Rectal smooth muscle tissue (tissue), 1 donor: ENCODE measurements around the gene DACT2.
"Not testable (repeated sequence)": the region's sequence is repeated elsewhere in the genome, so short reads cannot be mapped to it uniquely, and the experiment has no call there.

Experiments
- H3K27ac ChIP-seq: one replicate; pipeline ENCODE4 v1.7.0; 2013; ENCODE audit warnings: low read depth, low read length, inconsistent platforms
- H3K27me3 ChIP-seq: one replicate; pipeline ENCODE4 v1.7.0; 2013; ENCODE audit warnings: low read length; ENCODE audit not compliant: control insufficient read depth, insufficient read depth
- H3K36me3 ChIP-seq: one replicate; pipeline ENCODE4 v1.7.0; 2013; ENCODE audit warnings: low read length; ENCODE audit not compliant: control insufficient read depth, insufficient read depth
- H3K4me1 ChIP-seq: one replicate; pipeline ENCODE4 v1.7.0; 2013; ENCODE audit warnings: low read length; ENCODE audit not compliant: control insufficient read depth, insufficient read depth
- H3K4me3 ChIP-seq: one replicate; pipeline ENCODE4 v1.7.0; 2013; ENCODE audit warnings: low read length
- H3K9ac ChIP-seq: one replicate; pipeline ENCODE4 v1.7.0; 2013; ENCODE audit warnings: low read length

DACT2 gene

DNA sequence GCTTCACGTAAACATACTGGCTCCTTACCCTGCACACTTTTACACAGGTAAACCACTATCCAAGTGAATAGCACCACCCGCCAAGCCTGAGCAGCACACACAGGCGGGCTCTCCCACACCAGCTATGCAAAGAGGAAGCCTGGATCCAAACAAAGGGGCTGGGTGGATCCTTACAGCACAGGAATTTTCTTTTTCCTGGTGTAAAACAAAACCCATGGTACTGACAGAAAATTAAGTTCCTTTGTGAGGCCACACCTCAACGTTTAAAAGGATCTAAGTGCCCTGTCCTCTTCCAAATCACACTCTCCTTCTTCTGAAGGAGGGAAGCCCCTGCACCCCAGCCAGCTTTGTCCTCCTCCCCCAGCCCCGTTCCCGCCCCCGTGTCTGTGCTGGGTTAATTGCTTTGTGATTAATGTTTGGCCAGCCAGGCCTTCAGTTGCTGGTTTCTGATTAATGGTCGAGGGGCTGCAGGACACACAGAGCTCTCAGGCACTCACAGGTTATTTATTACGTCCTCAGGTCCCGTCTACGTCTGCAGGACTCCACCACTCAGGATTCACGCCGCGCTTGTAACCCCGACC, 6.1 kb downstream of the DACT2 start:
- no peak overlapping the region for H3K27ac ChIP-seq
- H3K4me3 ChIP-seq = no peak overlapping the region

GRCh38 chr6:168312125-168312507, 7.5 kb downstream of the DACT2 start:
- not testable (repeated sequence) for H3K36me3 ChIP-seq, H3K27ac ChIP-seq, H3K27me3 ChIP-seq, H3K9ac ChIP-seq, H3K4me3 ChIP-seq, H3K4me1 ChIP-seq

More for the DNA sequence above, 6.1 kb downstream of the DACT2 start:
- no peak overlapping the region for H3K9ac ChIP-seq
- no peaks in the 10 kb centered on the region for H3K36me3 ChIP-seq
- peaks cover 3% of the 10 kb centered on the region for H3K4me1 ChIP-seq
- H3K27me3 ChIP-seq = no peaks in the 10 kb centered on the region

GRCh38 chr6:168311410-168312124, 8.0 kb downstream of the DACT2 start:
- H3K36me3 ChIP-seq = no peaks in the 10 kb centered on the region
- H3K4me3 ChIP-seq = no peak overlapping the region
- peaks cover 3% of the 10 kb centered on the region for H3K4me1 ChIP-seq
- H3K27ac ChIP-seq = no peak overlapping the region
- H3K9ac ChIP-seq = no peak overlapping the region
- H3K27me3 ChIP-seq = no peaks in the 10 kb centered on the region

DNA sequence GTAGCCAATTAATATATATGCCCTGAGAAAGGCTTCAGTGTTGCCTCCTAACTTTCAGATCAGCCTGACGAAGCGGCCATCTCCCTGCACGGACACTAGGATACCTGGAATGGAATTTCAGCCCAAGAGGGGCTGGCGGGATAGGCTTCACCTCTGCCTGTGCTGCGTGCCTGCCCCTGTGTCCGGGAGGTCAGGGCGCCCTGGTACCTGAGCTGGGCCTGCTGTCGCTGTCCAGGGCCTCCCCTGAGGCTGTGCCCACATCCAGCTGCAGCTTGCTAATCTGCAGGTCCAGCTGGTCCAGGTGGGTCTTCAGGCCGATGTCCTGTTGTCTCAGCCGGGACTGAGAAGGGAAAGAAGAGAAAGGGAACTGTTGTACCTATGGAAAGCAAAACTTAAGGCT, 8.6 kb downstream of the DACT2 start:
- Histone ChIP-seq H3K4me3 (no peak overlapping the region), H3K27ac (no peak overlapping the region), H3K4me1 (peaks cover 3% of the 10 kb centered on the region), H3K9ac (no peak overlapping the region), H3K27me3 (no peaks in the 10 kb centered on the region), H3K36me3 (no peaks in the 10 kb centered on the region)

DNA sequence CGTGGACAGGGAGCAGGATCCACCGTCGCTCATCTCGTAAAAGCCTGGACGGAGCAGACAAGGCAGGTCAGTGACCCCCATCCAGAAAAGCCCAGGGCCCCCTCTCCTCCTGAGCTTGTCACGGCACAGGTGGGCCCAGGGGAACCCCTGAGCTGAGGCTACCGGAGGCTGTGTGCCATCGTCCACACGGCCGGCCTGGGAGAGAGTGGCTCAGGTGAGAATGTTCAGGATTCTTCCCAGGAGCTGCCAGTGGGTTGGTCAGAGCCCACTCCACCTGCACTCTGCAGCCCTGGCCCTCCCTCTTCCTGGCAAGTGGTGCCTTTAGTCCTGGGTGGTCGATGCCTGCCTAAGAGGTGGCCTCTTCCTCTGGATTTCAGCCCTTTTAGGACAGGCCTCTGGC, 9.2 kb downstream of the DACT2 start:
- Histone ChIP-seq H3K4me1 (peaks cover 3% of the 10 kb centered on the region), H3K4me3 (no peak overlapping the region), H3K27me3 (no peaks in the 10 kb centered on the region), H3K36me3 (no peaks in the 10 kb centered on the region), H3K27ac (no peak overlapping the region), H3K9ac (no peak overlapping the region)

- no peak overlapping the region for H3K4me3 ChIP-seq
- no peaks in the 10 kb centered on the region for H3K36me3 ChIP-seq
- peaks cover 3% of the 10 kb centered on the region for H3K4me1 ChIP-seq
- no peak overlapping the region for H3K27ac ChIP-seq
- no peak overlapping the region for H3K9ac ChIP-seq
- H3K27me3 ChIP-seq = no peaks in the 10 kb centered on the region
Observed at GRCh38 chr6:168309997-168310396, 9.6 kb downstream of the DACT2 start.

DNA sequence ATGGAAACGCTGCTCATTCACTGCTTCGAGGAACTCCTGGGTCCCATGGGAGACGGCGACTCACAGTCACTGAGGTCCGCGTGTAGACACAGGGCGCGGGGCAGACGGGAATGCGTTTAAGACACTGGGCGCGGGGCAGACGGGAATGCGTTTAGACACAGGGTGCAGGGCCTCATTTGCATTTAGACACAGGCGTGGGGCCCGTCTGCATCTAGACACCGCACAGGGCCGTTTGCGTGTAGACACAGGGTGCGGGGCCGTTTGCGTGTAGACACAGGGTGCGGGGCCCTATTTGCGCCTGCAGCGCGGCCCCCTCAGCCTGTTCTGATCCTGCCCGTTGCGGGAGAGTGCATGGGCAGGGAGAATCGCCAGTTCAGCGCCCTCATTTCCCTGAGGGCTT, 10.4 kb downstream of the DACT2 start:
- Histone ChIP-seq H3K9ac (no peak overlapping the region), H3K27me3 (no peaks in the 10 kb centered on the region), H3K4me3 (no peak overlapping the region), H3K4me1 (no peaks in the 10 kb centered on the region), H3K36me3 (no peaks in the 10 kb centered on the region), H3K27ac (no peak overlapping the region)

DNA sequence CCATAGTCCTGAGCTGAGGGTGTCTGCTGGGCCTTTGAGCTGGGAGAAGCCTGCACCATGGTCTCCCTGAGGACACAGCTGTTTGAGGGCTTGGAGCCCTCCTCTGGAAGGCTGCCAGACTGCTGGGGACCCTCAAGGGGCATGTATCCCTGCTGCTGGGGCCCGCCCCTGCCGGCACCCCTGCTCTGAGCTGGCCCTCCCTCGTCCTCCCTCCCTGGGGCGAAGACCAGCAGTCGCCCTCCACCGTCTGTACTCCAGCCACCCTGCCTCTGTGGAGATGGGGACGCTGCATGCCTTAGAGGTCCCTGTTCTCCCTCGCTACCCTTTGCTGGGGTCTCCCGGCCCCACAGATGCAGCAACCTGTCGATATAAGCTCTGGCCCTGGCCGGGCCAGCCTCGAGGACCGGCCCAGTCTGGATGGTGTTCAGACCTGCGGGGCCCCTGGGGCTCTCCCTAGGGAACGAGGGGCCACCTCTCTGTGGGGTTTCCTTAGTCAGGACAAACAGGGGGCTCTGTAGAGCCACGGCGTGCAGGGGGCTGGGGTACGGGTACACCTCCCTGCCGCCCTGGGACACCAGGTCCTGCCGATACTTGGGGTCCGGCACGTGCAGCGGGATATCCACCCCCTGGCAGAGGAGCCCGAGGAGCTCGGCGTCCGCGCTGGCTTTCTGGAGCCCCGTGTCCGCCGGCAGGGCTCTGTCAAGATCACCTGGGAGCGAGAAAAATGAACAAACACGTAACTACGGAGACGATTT, 11.0 kb downstream of the DACT2 start:
- Histone ChIP-seq H3K9ac (no peak overlapping the region), H3K36me3 (no peaks in the 10 kb centered on the region), H3K27me3 (no peaks in the 10 kb centered on the region), H3K4me3 (no peak overlapping the region), H3K27ac (no peak overlapping the region), H3K4me1 (no peaks in the 10 kb centered on the region)

DNA sequence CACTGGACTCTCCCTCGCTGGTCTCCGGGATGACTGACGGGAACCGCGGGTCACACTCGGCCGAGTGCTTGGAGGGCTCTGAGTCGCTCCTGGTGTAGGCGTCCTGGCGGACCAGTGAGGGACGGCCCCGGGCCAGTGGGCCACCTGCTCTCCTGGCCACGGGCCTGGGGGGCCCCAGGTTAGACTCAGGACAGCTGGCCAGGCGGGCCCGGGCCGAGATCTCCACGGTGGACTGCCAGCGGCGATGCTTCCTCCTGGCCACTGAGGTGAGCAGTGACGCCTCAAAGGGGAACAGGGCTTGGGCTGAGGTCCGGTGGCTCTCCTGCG, 11.9 kb downstream of the DACT2 start:
- Histone ChIP-seq H3K27me3 (no peaks in the 10 kb centered on the region), H3K27ac (no peak overlapping the region), H3K36me3 (no peaks in the 10 kb centered on the region), H3K4me3 (no peak overlapping the region), H3K4me1 (no peaks in the 10 kb centered on the region), H3K9ac (no peak overlapping the region)

DNA sequence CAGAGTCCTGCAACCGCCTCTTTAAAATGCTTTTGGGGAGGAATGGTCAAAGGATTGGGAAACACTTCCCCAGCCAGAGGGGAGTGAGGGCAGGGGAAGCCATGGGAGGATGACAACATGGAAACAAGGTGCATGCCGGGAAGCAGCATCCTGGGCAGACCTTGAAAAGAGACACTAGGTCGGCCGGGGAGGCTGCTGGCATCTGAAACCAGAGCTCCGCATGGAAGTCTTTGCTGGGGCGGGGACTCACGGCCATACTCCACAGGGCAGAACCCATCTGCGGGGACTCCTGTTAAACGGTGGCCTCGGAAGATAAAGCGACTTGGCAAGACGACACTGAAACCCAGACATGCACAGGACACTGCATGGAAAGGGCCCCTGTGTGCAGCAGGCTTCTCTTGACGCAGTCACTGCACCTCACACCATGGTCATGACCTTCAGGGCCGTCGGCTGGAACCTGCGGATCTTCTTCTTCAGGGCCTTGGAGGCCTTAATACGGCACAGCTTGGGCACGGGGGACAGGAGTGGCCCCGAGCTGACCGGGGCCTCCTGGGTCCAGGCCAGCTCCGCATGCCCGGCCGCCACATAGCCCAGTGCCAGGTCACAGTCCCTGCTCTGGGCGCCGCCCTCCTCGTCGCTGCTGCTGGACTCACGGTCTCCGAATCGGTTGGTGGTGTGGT, 12.4 kb downstream of the DACT2 start:
- H3K27ac ChIP-seq = no peak overlapping the region
- no peaks in the 10 kb centered on the region for H3K36me3 ChIP-seq
- no peaks in the 10 kb centered on the region for H3K27me3 ChIP-seq
- H3K4me1 ChIP-seq = no peaks in the 10 kb centered on the region
- no peak overlapping the region for H3K9ac ChIP-seq
- no peak overlapping the region for H3K4me3 ChIP-seq

DNA sequence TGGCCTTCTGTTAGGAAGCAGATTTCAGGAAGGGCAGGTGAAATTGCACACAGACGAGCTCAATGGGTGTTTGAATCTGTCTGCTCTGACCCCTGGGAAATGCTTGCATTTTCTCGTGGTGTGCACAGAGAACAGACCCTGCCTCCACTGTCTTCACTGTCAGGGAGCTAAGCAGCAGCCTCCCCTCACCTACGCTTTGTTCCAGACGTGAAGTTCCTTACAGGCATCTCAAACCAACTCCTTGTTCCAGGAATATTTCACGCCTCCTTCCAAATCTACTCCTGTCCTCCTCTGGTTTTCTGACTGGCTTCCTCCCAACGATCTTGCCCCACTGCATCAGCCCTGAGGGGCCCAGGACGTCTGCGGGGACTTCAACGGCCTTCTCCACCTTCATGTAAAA, 13.7 kb downstream of the DACT2 start:
- Histone ChIP-seq H3K4me1 (no peaks in the 10 kb centered on the region), H3K27me3 (no peaks in the 10 kb centered on the region), H3K9ac (no peak overlapping the region), H3K4me3 (no peak overlapping the region), H3K27ac (no peak overlapping the region), H3K36me3 (no peaks in the 10 kb centered on the region)

GRCh38 chr6:168305096-168305749, 14.4 kb downstream of the DACT2 start:
- H3K4me3 ChIP-seq = no peak overlapping the region
- H3K27ac ChIP-seq = no peak overlapping the region
- H3K27me3 ChIP-seq = no peaks in the 10 kb centered on the region
- no peaks in the 10 kb centered on the region for H3K36me3 ChIP-seq
- H3K9ac ChIP-seq = no peak overlapping the region
- H3K4me1 ChIP-seq = no peaks in the 10 kb centered on the region
